Stomach smooth muscle (tissue), 2 donors: ENCODE results near the gene HBQ1.
"Not testable (repeated sequence)": the region's sequence is repeated elsewhere in the genome, so short reads cannot be mapped to it uniquely, and the experiment has no call there.

ENCODE experiments used
- H3K27ac ChIP-seq: one replicate; pipeline ENCODE4 v1.7.0; 2013; ENCODE audit warnings: mild to moderate bottlenecking, low read length, inconsistent platforms
- H3K27me3 ChIP-seq, 2 donors: one replicate each; pipeline ENCODE4 v1.7.0; 2013; ENCODE audit warnings: low read length in 2 of 2; ENCODE audit not compliant: insufficient read depth in 2 of 2, control insufficient read depth in 1 of 2
- H3K36me3 ChIP-seq, 2 donors: one replicate each; pipeline ENCODE4 v1.7.0; 2013; ENCODE audit warnings: low read length in 2 of 2; ENCODE audit not compliant: control insufficient read depth in 2 of 2, insufficient read depth in 2 of 2
- H3K4me1 ChIP-seq: one replicate; pipeline ENCODE4 v1.7.0; 2013; ENCODE audit warnings: low read length; ENCODE audit not compliant: control insufficient read depth, insufficient read depth
- H3K4me3 ChIP-seq, 2 donors: one replicate each; pipeline ENCODE4 v1.7.0; 2013; ENCODE audit warnings: low read length in 2 of 2
- H3K9ac ChIP-seq, 2 donors: one replicate each; pipeline ENCODE4 v1.7.0; 2013; ENCODE audit warnings: low read length in 2 of 2, mild to moderate bottlenecking in 1 of 2
- H3K9me3 ChIP-seq, 2 donors: one replicate each; pipeline ENCODE4 v1.7.0; 2013; ENCODE audit warnings: low read length in 2 of 2; ENCODE audit not compliant: control insufficient read depth in 2 of 2
- donor health status: healthy.
- donor health status: Pancreatic carcinoma.

Gene HBQ1

GRCh38 chr16:146646-147045 is 33.6 kb upstream of the HBQ1 start:
- Histone ChIP-seq H3K4me3 (no peak overlapping the region), H3K4me1 (no peaks in the 10 kb centered on the region), H3K27me3 (peaks cover 12% of the 10 kb centered on the region in 2 donors), H3K9me3 (no peaks in the 10 kb centered on the region), H3K9ac (no peak overlapping the region), H3K36me3 (no peaks in the 10 kb centered on the region), H3K27ac (no peak overlapping the region)

- H3K9me3 ChIP-seq = no peaks in the 10 kb centered on the region
- no peaks in the 10 kb centered on the region for H3K36me3 ChIP-seq
- peaks cover under 1% of the 10 kb centered on the region for H3K4me1 ChIP-seq
- no peak overlapping the region for H3K27ac ChIP-seq
- no peak overlapping the region for H3K4me3 ChIP-seq
- no peak overlapping the region for H3K9ac ChIP-seq
- peaks cover 10% of the 10 kb centered on the region in 2 donors for H3K27me3 ChIP-seq
Measured at GRCh38 chr16:149024-149660, 31.1 kb upstream of the HBQ1 start.

GRCh38 chr16:152141-153128 is 27.8 kb upstream of the HBQ1 start, which contains the start of gene HBZ:
Gene HBZ, plus strand, starts transcription at chr16:152644. Its CDS starts 266 bp downstream, at chr16:152910.
- no peak within 1 kb of the TSS for H3K4me3 ChIP-seq
- no peak within 1 kb of the TSS for H3K9ac ChIP-seq
- no peak within 1 kb of the TSS for H3K27ac ChIP-seq
- H3K27me3 ChIP-seq = peaks cover 24 to 28% of the 10 kb centered on the region in 2 donors
- no peaks in the 10 kb centered on the region for H3K9me3 ChIP-seq
- H3K36me3 ChIP-seq = no peaks in the 10 kb centered on the region
- H3K4me1 ChIP-seq = peaks cover 7% of the 10 kb centered on the region

- H3K36me3 ChIP-seq, H3K4me3 ChIP-seq, H3K4me1 ChIP-seq, H3K9ac ChIP-seq, H3K27ac ChIP-seq, H3K9me3 ChIP-seq: not testable (repeated sequence)
- peaks cover 24 to 28% of the 10 kb centered on the region in 2 donors for H3K27me3 ChIP-seq
Measured at GRCh38 chr16:153129-153521, 27.1 kb upstream of the HBQ1 start.

- not testable (repeated sequence) for H3K9me3 ChIP-seq, H3K4me3 ChIP-seq, H3K36me3 ChIP-seq, H3K27ac ChIP-seq, H3K4me1 ChIP-seq, H3K9ac ChIP-seq
- peaks cover 21 to 25% of the 10 kb centered on the region in 2 donors for H3K27me3 ChIP-seq
Measured at GRCh38 chr16:153550-154216, 26.6 kb upstream of the HBQ1 start.

GRCh38 chr16:154217-155030 is 25.8 kb upstream of the HBQ1 start:
- peak overlapping the region in 1 of 2 donors; percentile 42 for H3K9ac ChIP-seq
- no peak overlapping the region for H3K27ac ChIP-seq
- H3K4me1 ChIP-seq = peaks cover 7% of the 10 kb centered on the region
- H3K9me3 ChIP-seq = no peaks in the 10 kb centered on the region
- H3K4me3 ChIP-seq = peak overlapping the region; percentile 38 to 58
- H3K27me3 ChIP-seq = peaks cover 18 to 22% of the 10 kb centered on the region in 2 donors
- H3K36me3 ChIP-seq = no peaks in the 10 kb centered on the region

- Histone ChIP-seq H3K27me3 (peaks cover 18 to 22% of the 10 kb centered on the region in 2 donors), H3K9ac (no peak overlapping the region), H3K27ac (no peak overlapping the region), H3K4me1 (peaks cover 7% of the 10 kb centered on the region), H3K9me3 (no peaks in the 10 kb centered on the region), H3K36me3 (no peaks in the 10 kb centered on the region), H3K4me3 (no peak overlapping the region)
Measured at GRCh38 chr16:155031-155398, 25.2 kb upstream of the HBQ1 start.

GRCh38 chr16:159136-159849 is 21.0 kb upstream of the HBQ1 start:
- Histone ChIP-seq H3K27ac (no peak overlapping the region), H3K4me3 (no peak overlapping the region), H3K9me3 (no peaks in the 10 kb centered on the region), H3K9ac (no peak overlapping the region), H3K4me1 (peaks cover 5% of the 10 kb centered on the region), H3K27me3 (peaks cover 18 to 20% of the 10 kb centered on the region in 2 donors), H3K36me3 (no peaks in the 10 kb centered on the region)

- not testable (repeated sequence) for H3K4me1 ChIP-seq, H3K36me3 ChIP-seq, H3K9me3 ChIP-seq, H3K27ac ChIP-seq, H3K4me3 ChIP-seq, H3K9ac ChIP-seq
- H3K27me3 ChIP-seq = peaks cover 12 to 15% of the 10 kb centered on the region in 2 donors
Measured at GRCh38 chr16:160242-160641, 20.0 kb upstream of the HBQ1 start.
